ENCODE data around the gene FBXW11. TPM values are rescaled to one million over a fixed set of nuclear protein-coding genes. Genes with fewer than 3 reads are reported as not detected.

Gene FBXW11
- total RNA-seq, 4 donors from 2014 or later, result 35.9 to 56.8 (median 50.9) TPM

DNA sequence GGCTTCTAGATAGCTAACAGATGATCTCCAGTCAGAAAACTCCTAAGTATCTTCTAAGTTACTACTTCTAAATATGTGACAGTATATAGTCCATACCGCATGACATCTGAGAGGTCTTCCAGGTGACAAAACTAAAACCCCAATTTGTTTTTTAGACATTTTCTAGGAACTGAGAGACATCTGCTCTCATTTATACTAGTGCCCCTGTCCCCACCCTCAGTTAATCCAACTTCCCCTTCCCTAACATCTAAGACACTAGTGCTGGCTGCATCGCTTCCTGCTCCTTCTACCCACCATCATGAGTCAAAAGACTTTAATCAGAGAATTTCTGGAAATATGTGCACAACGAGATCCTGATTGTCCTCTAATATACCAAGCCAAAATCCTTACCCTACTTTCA is 37.9 kb downstream of the FBXW11 start:
- no peak for DNase-seq (ENCODE audit: low spot score in 2 of 2)
- no peak for TF ChIP-seq POLR2A (IDR thresholded peaks at IDR 0.05)
- TF ChIP-seq, protein P1, sequence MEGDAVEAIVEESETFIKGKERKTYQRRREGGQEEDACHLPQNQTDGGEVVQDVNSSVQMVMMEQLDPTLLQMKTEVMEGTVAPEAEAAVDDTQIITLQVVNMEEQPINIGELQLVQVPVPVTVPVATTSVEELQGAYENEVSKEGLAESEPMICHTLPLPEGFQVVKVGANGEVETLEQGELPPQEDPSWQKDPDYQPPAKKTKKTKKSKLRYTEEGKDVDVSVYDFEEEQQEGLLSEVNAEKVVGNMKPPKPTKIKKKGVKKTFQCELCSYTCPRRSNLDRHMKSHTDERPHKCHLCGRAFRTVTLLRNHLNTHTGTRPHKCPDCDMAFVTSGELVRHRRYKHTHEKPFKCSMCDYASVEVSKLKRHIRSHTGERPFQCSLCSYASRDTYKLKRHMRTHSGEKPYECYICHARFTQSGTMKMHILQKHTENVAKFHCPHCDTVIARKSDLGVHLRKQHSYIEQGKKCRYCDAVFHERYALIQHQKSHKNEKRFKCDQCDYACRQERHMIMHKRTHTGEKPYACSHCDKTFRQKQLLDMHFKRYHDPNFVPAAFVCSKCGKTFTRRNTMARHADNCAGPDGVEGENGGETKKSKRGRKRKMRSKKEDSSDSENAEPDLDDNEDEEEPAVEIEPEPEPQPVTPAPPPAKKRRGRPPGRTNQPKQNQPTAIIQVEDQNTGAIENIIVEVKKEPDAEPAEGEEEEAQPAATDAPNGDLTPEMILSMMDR (IDR thresholded peaks at IDR 0.05), result no peak
- 66 to 75% methylated on average over 3 of the region's 3 CpGs for WGBS, 2 donors
- no peak overlapping the region for H3K4me3 ChIP-seq (ENCODE audit: low read depth, poor library complexity, severe bottlenecking)
- intact Hi-C loops (cut with DNase I; ENCODE audit: low total_unique reads), result no loop called here

GRCh38 chr5:171966964-171967363 is 39.5 kb downstream of the FBXW11 start:
- H3K4me3 ChIP-seq (ENCODE audit: low read depth, poor library complexity, severe bottlenecking), result no peak overlapping the region
- DNase-seq (ENCODE audit: low spot score in 2 of 2), result no peak
- intact Hi-C loops (cut with DNase I; ENCODE audit: low total_unique reads), result no loop called here
- 58 to 69% methylated on average over 2 of the region's 2 CpGs for WGBS, 2 donors
- TF ChIP-seq POLR2A (IDR thresholded peaks at IDR 0.05), result no peak
- TF ChIP-seq, protein P1 (IDR thresholded peaks at IDR 0.05), result no peak

- DNase-seq (ENCODE audit: low spot score in 2 of 2), result no peak
- TF ChIP-seq, protein P1 (IDR thresholded peaks at IDR 0.05), result no peak
- TF ChIP-seq POLR2A (IDR thresholded peaks at IDR 0.05), result no peak
- no peak overlapping the region for H3K4me3 ChIP-seq (ENCODE audit: low read depth, poor library complexity, severe bottlenecking)
- 68 to 78% methylated on average over 2 of the region's 2 CpGs for WGBS, 2 donors
- intact Hi-C loops (cut with DNase I; ENCODE audit: low total_unique reads), result no loop called here
Observed at GRCh38 chr5:171966270-171966669, 40.2 kb downstream of the FBXW11 start.

DNA sequence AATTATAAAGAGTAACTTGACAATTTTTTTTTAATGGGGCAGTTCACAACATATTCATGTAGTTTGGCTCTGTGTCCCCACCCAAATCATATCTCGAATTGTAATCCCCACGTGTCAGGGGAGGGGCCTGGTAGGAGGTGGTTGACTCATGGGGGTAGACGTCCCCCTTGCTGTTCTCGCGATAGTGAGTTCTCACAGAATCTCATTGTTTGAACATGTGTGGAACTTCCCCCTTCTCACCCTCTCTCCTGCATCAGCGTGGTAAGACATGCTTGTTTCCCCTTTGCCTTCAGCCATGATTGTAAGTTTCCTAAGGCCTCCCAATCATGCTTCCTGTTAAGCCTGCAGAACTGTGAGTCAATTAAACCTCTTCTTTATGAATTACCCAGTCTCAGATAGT is 40.7 kb downstream of the FBXW11 start:
- H3K4me3 ChIP-seq (ENCODE audit: low read depth, poor library complexity, severe bottlenecking), result no peak overlapping the region
- WGBS, 2 donors, result 69 to 73% methylated on average over 6 of the region's 6 CpGs
- no peak for DNase-seq (ENCODE audit: low spot score in 2 of 2)
- intact Hi-C loops (cut with DNase I; ENCODE audit: low total_unique reads), result no loop called here
- TF ChIP-seq POLR2A (IDR thresholded peaks at IDR 0.05), result no peak
- TF ChIP-seq, protein P1 (IDR thresholded peaks at IDR 0.05), result no peak

DNA sequence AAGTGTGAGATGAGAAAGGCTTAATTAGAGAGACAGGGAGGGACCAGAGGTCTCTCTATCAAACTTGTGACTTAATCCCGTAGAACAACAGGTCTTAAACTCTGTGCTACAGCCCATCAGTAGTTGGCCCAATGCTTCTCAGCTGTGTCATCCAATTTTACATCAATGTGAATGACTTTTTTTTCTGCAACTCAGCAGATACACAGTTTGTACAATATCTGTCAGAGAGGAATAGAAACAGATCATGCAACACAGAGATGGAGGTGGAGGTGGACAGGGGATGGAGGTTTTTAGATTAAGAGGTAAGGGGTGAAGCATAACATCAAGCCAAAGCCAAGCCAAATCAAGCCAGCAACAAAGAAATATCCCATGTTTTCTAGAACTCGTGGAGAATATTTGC is 43.0 kb downstream of the FBXW11 start:
- intact Hi-C loops (cut with DNase I; ENCODE audit: low total_unique reads), result no loop called here
- no peak for DNase-seq (ENCODE audit: low spot score in 2 of 2)
- no peak overlapping the region for H3K4me3 ChIP-seq (ENCODE audit: low read depth, poor library complexity, severe bottlenecking)
- TF ChIP-seq POLR2A (IDR thresholded peaks at IDR 0.05), result no peak
- TF ChIP-seq, protein P1 (IDR thresholded peaks at IDR 0.05), result no peak
- 79% methylated on average over 2 of the region's 2 CpGs for WGBS, 2 donors

DNA sequence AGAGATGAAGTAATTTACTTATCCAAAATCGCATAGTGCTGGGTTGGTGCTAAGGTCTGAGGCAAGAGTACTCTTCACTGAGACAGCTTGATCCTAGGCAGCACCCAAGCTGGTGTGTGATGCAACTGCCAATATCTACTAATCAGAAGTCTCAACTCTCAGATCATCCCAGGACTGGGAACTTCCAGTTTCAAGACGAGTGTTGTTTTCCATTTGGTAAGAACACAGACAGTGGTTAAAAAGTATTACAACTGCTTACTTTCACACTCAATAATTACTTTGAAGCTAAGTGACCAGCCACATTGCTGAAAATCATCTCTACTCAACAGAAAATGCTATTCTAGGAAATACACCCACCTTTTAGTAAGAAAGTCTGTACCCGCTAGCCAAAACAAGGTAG is 45.3 kb downstream of the FBXW11 start:
- intact Hi-C loops (cut with DNase I; ENCODE audit: low total_unique reads), result no loop called here
- no peak overlapping the region for H3K4me3 ChIP-seq (ENCODE audit: low read depth, poor library complexity, severe bottlenecking)
- peak in 1 of 2 donors; percentile 17 for DNase-seq (ENCODE audit: low spot score in 2 of 2)
- TF ChIP-seq, protein P1 (IDR thresholded peaks at IDR 0.05), result no peak
- TF ChIP-seq POLR2A (IDR thresholded peaks at IDR 0.05), result no peak
- 65 to 67% methylated on average over 3 of the region's 3 CpGs for WGBS, 2 donors
